DOHH2 (cell line): ENCODE results near the gene FAM107A.

Experiments used
- H3F3A ChIP-seq: fragments of 200-600 bp; sonication (generic), shearing (Covaris generic); 2 replicates; pipeline ENCODE4 v1.6.0; 2016; ENCODE audit warnings: antibody characterized with exemption, mild to moderate bottlenecking; ENCODE audit not compliant: control insufficient read depth, insufficient read depth
- H3K27ac ChIP-seq: fragments of 200-600 bp; sonication (generic); 2 replicates; pipeline ENCODE4 v1.5.1; 2014; ENCODE audit warnings: low read depth, mild to moderate bottlenecking, low read length, moderate library complexity
- H3K27me3 ChIP-seq: fragments of 200-600 bp; sonication (generic); 2 replicates; pipeline ENCODE4 v1.6.1; 2014; ENCODE audit warnings: mild to moderate bottlenecking, low read length, mixed read lengths; ENCODE audit not compliant: control insufficient read depth
- H3K36me3 ChIP-seq: fragments of 200-600 bp; sonication (generic); 2 replicates; pipeline ENCODE4 v1.6.1; 2014; ENCODE audit warnings: mild to moderate bottlenecking, low read length, moderate library complexity, mixed read lengths; ENCODE audit not compliant: control insufficient read depth
- H3K4me1 ChIP-seq: fragments of 200-600 bp; sonication (generic); 2 replicates; pipeline ENCODE4 v1.6.1; 2014; ENCODE audit warnings: mild to moderate bottlenecking, low read length, mixed read lengths; ENCODE audit not compliant: control insufficient read depth
- H3K4me2 ChIP-seq: fragments of 200-600 bp; sonication (generic); 2 replicates; pipeline ENCODE4 v1.6.0; 2014; ENCODE audit warnings: mild to moderate bottlenecking, low read length, moderate library complexity
- H3K4me3 ChIP-seq: fragments of 200-600 bp; sonication (generic); 2 replicates; pipeline ENCODE4 v1.5.1; 2014; ENCODE audit warnings: mild to moderate bottlenecking, low read length, mixed read lengths
- H3K79me2 ChIP-seq: fragments of 200-600 bp; sonication (generic); 2 replicates; pipeline ENCODE4 v1.6.1; 2014; ENCODE audit warnings: mild to moderate bottlenecking, low read length, mixed read lengths; ENCODE audit not compliant: control insufficient read depth
- H3K9me2 ChIP-seq: fragments of 200-600 bp; sonication (generic); replicated peaks from 2 replicates; pipeline ENCODE4 v1.6.1; 2014; ENCODE audit warnings: mild to moderate bottlenecking, low read length, mixed read lengths; ENCODE audit not compliant: control insufficient read depth
- H3K9me3 ChIP-seq: fragments of 200-600 bp; sonication (generic); 2 replicates; pipeline ENCODE4 v1.6.1; 2014; ENCODE audit warnings: antibody characterized with exemption, low read length, mixed read lengths; ENCODE audit not compliant: control insufficient read depth, insufficient read depth
- H4K20me1 ChIP-seq: fragments of 200-600 bp; sonication (generic); 2 replicates; pipeline ENCODE4 v1.6.0; 2014; ENCODE audit warnings: low read depth, mild to moderate bottlenecking, antibody characterized with exemption, low read length, moderate library complexity; ENCODE audit not compliant: control insufficient read depth, insufficient read depth
- CTCF ChIP-seq: fragments of 200-600 bp; sonication (generic); IDR thresholded peaks from one replicate; pipeline ENCODE4 v1.5.1; 2014; ENCODE audit warnings: antibody characterized with exemption, mild to moderate bottlenecking, low read depth, low read length; ENCODE audit not compliant: poor library complexity, severe bottlenecking
- EZH2phosphoT487 ChIP-seq: fragments of 200-600 bp; sonication (generic); IDR thresholded peaks from 2 replicates; pipeline ENCODE4 v1.6.1; 2017; ENCODE audit warnings: borderline replicate concordance, mild to moderate bottlenecking, antibody characterized with exemption, low read length, moderate library complexity, mixed read lengths

FAM107A gene

DNA sequence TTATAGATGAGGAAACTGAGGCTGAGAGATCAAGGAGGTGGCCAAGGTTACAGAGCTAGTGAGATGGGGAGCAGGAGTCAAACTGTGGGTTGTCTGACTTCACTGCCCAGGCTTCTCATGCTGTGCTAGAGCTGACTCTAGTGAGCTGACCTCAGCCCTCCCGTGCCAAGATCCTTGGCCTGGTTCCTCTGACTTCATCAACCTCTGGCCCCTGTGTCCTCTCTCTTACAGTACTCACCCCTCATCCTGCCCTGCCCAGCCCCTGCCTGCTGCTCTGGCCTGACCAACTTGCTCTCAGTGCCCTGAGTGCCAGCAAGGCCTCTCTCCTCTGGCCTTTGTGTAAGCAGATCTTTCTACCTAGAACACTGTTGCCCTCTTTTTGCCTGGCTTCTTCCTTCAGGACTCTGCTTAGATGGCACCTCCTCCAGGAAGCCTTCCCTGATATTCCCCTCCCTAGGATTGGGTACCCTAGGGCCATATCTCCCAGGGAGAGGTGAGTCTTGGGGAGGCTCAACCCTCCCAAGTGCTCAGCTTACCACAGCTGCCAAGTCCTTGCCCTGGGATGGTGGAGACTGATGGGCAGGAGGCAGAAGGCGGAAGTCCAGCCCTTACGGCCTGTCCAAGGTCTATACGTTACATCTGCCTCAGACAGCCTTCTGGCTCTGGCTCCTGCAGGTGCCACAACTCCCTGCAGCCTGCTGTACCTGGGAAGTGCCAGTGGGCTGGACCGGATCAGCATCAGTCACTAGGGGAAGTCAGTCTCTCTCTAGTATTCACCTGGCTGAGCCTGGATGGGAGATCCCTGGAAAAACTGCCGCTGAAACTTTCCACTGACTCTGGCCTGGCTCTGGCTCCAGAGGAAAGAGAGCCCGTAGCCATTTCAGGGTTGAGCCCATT lies 36.3 kb upstream of the FAM107A start:
- Histone ChIP-seq H3F3A (no peaks in the 10 kb centered on the region), H3K4me3 (no peak overlapping the region), H3K27ac (no peak overlapping the region), H3K4me1 (no peaks in the 10 kb centered on the region), H3K27me3 (no peaks in the 10 kb centered on the region), H4K20me1 (no peaks in the 10 kb centered on the region), H3K36me3 (no peaks in the 10 kb centered on the region), H3K79me2 (no peaks in the 10 kb centered on the region), H3K4me2 (no peak overlapping the region), H3K9me2 (no peaks in the 10 kb centered on the region), H3K9me3 (no peaks in the 10 kb centered on the region)
- TF ChIP-seq CTCF (no peak), EZH2phosphoT487 (no peak)

DNA sequence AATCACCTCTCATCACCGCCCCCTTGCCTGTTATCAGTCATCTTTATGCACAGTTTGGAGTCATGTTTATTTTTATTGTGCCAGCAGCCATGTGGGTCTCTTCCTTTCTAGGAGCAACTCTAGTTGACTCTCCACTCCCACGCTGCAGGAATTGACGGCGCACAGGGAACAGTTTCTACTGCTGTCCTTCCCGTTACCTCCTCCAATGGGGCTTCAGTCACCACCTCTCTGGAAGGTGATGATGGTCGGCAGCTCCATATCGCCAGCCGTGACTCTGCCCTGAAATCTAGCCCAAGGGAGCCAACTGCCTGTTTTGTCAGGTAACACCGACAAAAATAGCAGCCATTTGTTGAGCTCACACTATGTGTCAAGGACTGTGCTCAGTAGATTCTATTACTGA lies 35.6 kb upstream of the FAM107A start:
- Histone ChIP-seq H3K4me3 (no peak overlapping the region), H3K27me3 (no peaks in the 10 kb centered on the region), H3K79me2 (no peaks in the 10 kb centered on the region), H3K4me1 (no peaks in the 10 kb centered on the region), H3F3A (no peaks in the 10 kb centered on the region), H3K36me3 (no peaks in the 10 kb centered on the region), H3K9me3 (no peaks in the 10 kb centered on the region), H3K9me2 (no peaks in the 10 kb centered on the region), H4K20me1 (no peaks in the 10 kb centered on the region), H3K4me2 (no peak overlapping the region), H3K27ac (no peak overlapping the region)
- no peak for TF ChIP-seq EZH2phosphoT487
- no peak for TF ChIP-seq CTCF

GRCh38 chr3:58609990-58610389 lies 32.8 kb upstream of the FAM107A start:
- Histone ChIP-seq H3K36me3 (no peaks in the 10 kb centered on the region), H3K4me2 (no peak overlapping the region), H3K27me3 (peaks cover 2% of the 10 kb centered on the region; the same call in 1 of the 2 replicates), H3K27ac (no peak overlapping the region), H3F3A (no peaks in the 10 kb centered on the region), H3K79me2 (no peaks in the 10 kb centered on the region), H3K4me3 (no peak overlapping the region), H4K20me1 (no peaks in the 10 kb centered on the region), H3K9me3 (no peaks in the 10 kb centered on the region), H3K4me1 (no peaks in the 10 kb centered on the region), H3K9me2 (no peaks in the 10 kb centered on the region)
- TF ChIP-seq CTCF (no peak), EZH2phosphoT487 (no peak)
